HG02943 (cell line): ENCODE results near the gene NDUFA7.
"Not testable (repeated sequence)": the region's sequence is repeated elsewhere in the genome, so short reads cannot be mapped to it uniquely, and the experiment has no call there.

Experiments used
- ATAC-seq: cut with Tn5 transposase; IDR thresholded peaks from one replicate; pipeline ENCODE4 v1.9.1; 2021; ENCODE audit warnings: mild to moderate bottlenecking, low read depth, moderate library complexity; ENCODE audit not compliant: unreplicated experiment

Gene NDUFA7

GRCh38 chr19:8291337-8291736, 29.8 kb downstream of the NDUFA7 start:
- not testable (repeated sequence) for ATAC-seq

DNA sequence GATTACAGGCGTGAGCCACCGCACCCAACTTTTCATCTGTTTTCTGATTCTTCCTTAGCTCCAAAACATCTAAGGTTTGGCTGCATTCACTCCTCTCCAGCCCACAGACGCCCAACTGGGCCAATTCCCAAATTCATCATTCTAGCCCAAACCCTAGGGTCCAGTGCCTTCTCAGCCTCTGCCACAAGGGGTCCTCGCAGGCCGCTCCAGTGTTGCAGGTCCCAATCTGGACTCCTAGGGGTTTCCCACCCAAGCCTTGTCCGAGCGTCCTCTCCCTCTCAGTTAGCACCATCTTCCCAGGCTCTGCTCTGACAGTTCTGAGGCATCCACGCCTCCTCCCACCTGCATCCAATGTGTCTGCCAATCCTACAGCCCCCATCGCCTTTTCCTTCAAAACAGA, 44.7 kb downstream of the NDUFA7 start:
- not testable (repeated sequence) for ATAC-seq

GRCh38 chr19:8269724-8270123, 51.5 kb downstream of the NDUFA7 start:
- no peak for ATAC-seq

DNA sequence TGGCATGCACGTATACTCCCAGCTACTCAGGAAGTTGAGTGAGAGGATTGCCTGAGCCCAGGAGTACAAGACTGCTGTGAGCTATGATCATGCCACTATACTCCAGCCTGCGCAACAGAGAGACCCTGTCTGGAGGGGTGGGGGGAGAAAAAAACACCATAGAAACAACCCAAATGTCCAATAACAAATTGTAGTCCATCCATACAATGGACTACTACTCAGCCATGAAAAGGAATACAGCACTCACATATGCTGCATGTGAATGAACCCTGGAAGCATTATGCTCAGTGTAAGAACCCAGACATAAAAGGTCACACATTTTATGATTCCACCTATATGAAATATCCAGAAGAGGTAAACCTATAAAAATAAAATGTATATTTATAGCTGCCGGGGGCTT, 55.3 kb downstream of the NDUFA7 start:
- ATAC-seq = no peak

GRCh38 chr19:8264248-8264647, 56.9 kb downstream of the NDUFA7 start:
- not testable (repeated sequence) for ATAC-seq

DNA sequence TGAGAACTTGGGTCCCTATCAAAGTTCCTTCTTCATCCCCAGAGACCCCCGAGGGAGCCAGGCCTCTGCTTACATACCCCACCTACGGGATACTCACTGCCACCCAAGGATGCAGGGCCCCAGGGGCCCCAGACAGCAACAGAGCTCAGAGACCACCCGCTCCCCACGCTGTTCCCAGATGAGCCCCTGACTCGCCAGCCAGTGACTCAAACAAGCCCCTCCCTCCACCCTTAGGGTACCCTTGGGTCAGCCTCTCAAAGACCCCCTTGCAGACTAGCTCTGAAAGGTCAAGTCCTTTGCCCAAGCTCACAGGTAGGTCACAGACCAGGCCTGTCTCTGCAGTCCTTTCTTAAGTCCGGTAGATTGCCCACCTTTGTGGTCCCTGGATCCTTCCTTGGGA, 58.7 kb downstream of the NDUFA7 start:
- no peak for ATAC-seq

- no peak for ATAC-seq
Observed at GRCh38 chr19:8261881-8262280, 59.3 kb downstream of the NDUFA7 start.

DNA sequence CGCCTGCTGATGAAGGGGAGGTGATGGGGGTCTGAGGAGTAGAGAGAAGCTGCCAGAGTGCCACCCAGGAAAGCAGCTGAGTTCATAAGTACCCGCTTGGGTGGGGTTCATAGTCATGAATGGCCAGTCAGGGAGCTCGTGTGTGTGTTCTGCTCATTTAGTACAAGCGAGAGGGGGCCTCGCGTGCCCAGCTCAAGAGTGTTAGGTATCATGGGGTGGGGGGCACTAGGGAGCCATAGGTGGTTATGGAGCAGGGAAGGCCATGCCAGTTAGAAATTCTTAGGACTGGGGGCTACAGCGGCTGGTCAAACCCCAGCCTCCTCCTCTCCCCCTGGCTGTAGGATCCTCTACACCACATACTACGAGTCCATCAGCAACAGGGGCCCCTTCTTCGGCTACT, 59.8 kb downstream of the NDUFA7 start:
- ATAC-seq = no peak
